GM23338 (cell line): ENCODE data around the gene CBLIF. TPM values are rescaled to one million over a fixed set of nuclear protein-coding genes. Genes with fewer than 3 reads are reported as not detected.

Source experiments
- ATAC-seq: fragments of 200-7000 bp; cut with Tn5 transposase; 3 replicates; pipeline ENCODE4 v1.9.1; 2020
- DNase-seq: peaks from one replicate; pipeline ENCODE4 v3.0.0-alpha.2; 2015; ENCODE audit warnings: low spot score
- H2AFZ ChIP-seq: fragments of 200-600 bp; sonication (generic); 2 replicates; pipeline ENCODE4 v1.8.0; 2016; ENCODE audit warnings: antibody characterized with exemption, mild to moderate bottlenecking, moderate library complexity
- H3F3A ChIP-seq: fragments of 200-600 bp; sonication (generic); replicated peaks from 2 replicates; pipeline ENCODE4 v1.8.0; 2017; ENCODE audit warnings: antibody characterized with exemption, mixed run types, low read depth
- H3K27ac ChIP-seq: fragments of 200-600 bp; sonication (generic); 2 replicates; pipeline ENCODE4 v1.6.1; 2016; ENCODE audit warnings: low read depth
- H3K27me3 ChIP-seq: fragments of 200-600 bp; sonication (generic); 2 replicates; pipeline ENCODE4 v1.8.0; 2016; ENCODE audit warnings: mild to moderate bottlenecking, mixed run types, moderate library complexity; ENCODE audit not compliant: insufficient read depth
- H3K36me3 ChIP-seq: fragments of 200-600 bp; sonication (generic); 2 replicates; pipeline ENCODE4 v1.8.0; 2016; ENCODE audit warnings: mild to moderate bottlenecking; ENCODE audit not compliant: insufficient read depth
- H3K4me1 ChIP-seq: fragments of 200-600 bp; sonication (generic); 2 replicates; pipeline ENCODE4 v1.8.0; 2016; ENCODE audit warnings: mild to moderate bottlenecking, moderate library complexity; ENCODE audit not compliant: insufficient read depth
- H3K4me2 ChIP-seq: fragments of 200-600 bp; sonication (generic); 2 replicates; pipeline ENCODE4 v1.7.1; 2017; ENCODE audit warnings: mixed run types
- H3K4me3 ChIP-seq: fragments of 200-600 bp; sonication (generic); 2 replicates; pipeline ENCODE4 v1.6.1; 2016; ENCODE audit warnings: mixed run types
- H3K79me2 ChIP-seq: fragments of 200-600 bp; sonication (generic); replicated peaks from 2 replicates; pipeline ENCODE4 v1.8.0; 2017; ENCODE audit warnings: mild to moderate bottlenecking; ENCODE audit not compliant: insufficient read depth
- H3K9me2 ChIP-seq: fragments of 200-600 bp; sonication (generic); 2 replicates; pipeline ENCODE4 v1.8.0; 2017; ENCODE audit not compliant: insufficient read depth
- H4K20me1 ChIP-seq: fragments of 200-600 bp; sonication (generic); replicated peaks from 2 replicates; pipeline ENCODE4 v1.8.0; 2017; ENCODE audit warnings: mild to moderate bottlenecking; ENCODE audit not compliant: insufficient read depth
- H3K27ac Mint-ChIP-seq: 2 replicates; pipeline ENCODE4 v1.8.0; 2020; ENCODE audit warnings: inconsistent platforms, mild to moderate bottlenecking, moderate library complexity, mixed read lengths
- H3K27me3 Mint-ChIP-seq: 3 replicates; pipeline ENCODE4 v1.8.0; 2022; ENCODE audit warnings: low read depth, mild to moderate bottlenecking, moderate library complexity, mixed read lengths, inconsistent platforms; ENCODE audit not compliant: insufficient read depth, poor library complexity
- H3K36me3 Mint-ChIP-seq: 3 replicates; pipeline ENCODE4 v1.8.0; 2021; ENCODE audit warnings: low read depth, mild to moderate bottlenecking, inconsistent platforms, moderate library complexity, mixed read lengths
- H3K4me1 Mint-ChIP-seq: 3 replicates; pipeline ENCODE4 v1.8.0; 2020; ENCODE audit warnings: mild to moderate bottlenecking, inconsistent platforms, mixed read lengths
- H3K4me3 Mint-ChIP-seq: 3 replicates; pipeline ENCODE4 v1.8.0; 2021; ENCODE audit warnings: moderate library complexity, mild to moderate bottlenecking, inconsistent platforms, mixed read lengths
- H3K9me3 Mint-ChIP-seq: 3 replicates; pipeline ENCODE4 v1.8.0; 2020; ENCODE audit warnings: moderate library complexity, mild to moderate bottlenecking, inconsistent platforms, mixed read lengths
- CREB1 ChIP-seq: fragments of 250-450 bp; sonication (Bioruptor Pico); IDR thresholded peaks from 2 replicates; pipeline ENCODE4 v1.5.0; 2020; ENCODE audit warnings: low read depth, mild to moderate bottlenecking, moderate library complexity
- CTCF ChIP-seq, 2 experiments: fragments of 200-600 bp in 1 of 2; sonication (generic) in 1 of 2; conservative IDR thresholded peaks; 2 replicates each; pipeline versions ENCODE4 v1.5.1 to v1.6.1; 2016 to 2017; ENCODE audit warnings: antibody characterized with exemption in 2 of 2, low read depth in 2 of 2, mild to moderate bottlenecking in 2 of 2, moderate library complexity in 1 of 2
- EZH2 ChIP-seq: fragments of 200-600 bp; sonication (generic); IDR thresholded peaks from one replicate; pipeline ENCODE4 v1.8.0; 2017; ENCODE audit warnings: antibody characterized with exemption, mild to moderate bottlenecking, low read depth; ENCODE audit not compliant: unreplicated experiment
- EZH2phosphoT487 ChIP-seq: fragments of 200-600 bp; sonication (generic); IDR thresholded peaks from one replicate; pipeline ENCODE4 v1.8.1; 2018; ENCODE audit warnings: antibody characterized with exemption; ENCODE audit not compliant: unreplicated experiment
- POLR2AphosphoS5 ChIP-seq: IDR thresholded peaks from 2 replicates; pipeline ENCODE4 v1.6.1; 2016; ENCODE audit warnings: antibody characterized with exemption, low read depth
- REST ChIP-seq: IDR thresholded peaks from one replicate; pipeline ENCODE4 v1.6.1; 2018; ENCODE audit warnings: antibody characterized with exemption; ENCODE audit not compliant: unreplicated experiment
- STAT1 ChIP-seq: IDR thresholded peaks from one replicate; pipeline ENCODE4 v1.6.1; 2016; ENCODE audit warnings: antibody characterized with exemption; ENCODE audit not compliant: unreplicated experiment
- ZNF114 ChIP-seq: fragments of 250-450 bp; sonication (Bioruptor Pico); IDR thresholded peaks from 2 replicates; pipeline ENCODE4 v1.5.0; 2020; ENCODE audit warnings: mild to moderate bottlenecking, moderate library complexity
- ZNF331 ChIP-seq: fragments of 250-450 bp; sonication (Bioruptor Pico); IDR thresholded peaks from 2 replicates; pipeline ENCODE4 v1.5.0; 2020; ENCODE audit warnings: low read depth, mild to moderate bottlenecking, moderate library complexity
- polyA plus RNA-seq: library from polyadenylated mRNA; unstranded; fragments of >200 nt; fragmentation: Nextera tagmentation; extraction: Ambion mirVana; gene quantifications from 2 replicates; pipeline ENCODE4 v1.2.1, GENCODE V29; 2016
- total RNA-seq: library from RNA; depleted of rRNA; stranded (reverse); fragments of >200 nt; shearing (Covaris generic); gene quantifications from 2 replicates; pipeline ENCODE4 v1.2.3, GENCODE V29; 2014

The CBLIF gene
- total and polyA plus RNA-seq, 2 experiments from 2014 or later: not detected

DNA sequence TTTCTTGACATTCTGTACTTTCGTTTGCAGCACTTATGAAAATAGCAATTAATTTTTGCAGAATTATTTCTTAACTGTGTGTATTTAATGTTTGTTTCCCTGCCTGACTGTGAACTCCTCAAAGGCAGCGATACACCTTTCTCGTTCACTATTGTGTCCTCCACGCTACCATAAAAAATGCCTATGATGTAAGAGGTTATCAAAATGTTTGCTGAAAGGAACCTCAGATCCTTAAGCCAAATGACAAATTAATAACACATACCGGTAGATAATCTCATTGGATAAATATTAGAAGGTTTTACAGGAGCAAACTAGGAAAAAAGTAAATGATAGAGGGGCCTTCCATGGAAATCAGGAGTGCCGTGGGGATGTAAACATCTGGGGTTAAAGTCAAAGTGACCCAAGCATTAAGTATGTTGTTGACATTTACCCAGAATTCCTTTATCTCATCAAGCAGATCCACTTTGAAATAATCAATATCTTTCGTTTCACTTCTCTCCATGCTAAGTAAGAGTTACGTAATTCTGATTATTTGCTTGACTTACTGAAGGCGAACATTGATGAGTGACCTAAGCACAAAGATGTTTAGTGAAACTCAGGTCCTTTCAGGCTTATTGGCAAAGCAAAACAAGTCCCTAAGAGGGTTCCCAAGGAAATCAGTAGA lies 30.7 kb upstream of the CBLIF start (continued):
- TF ChIP-seq REST: no peak
- TF ChIP-seq EZH2phosphoT487: no peak
- TF ChIP-seq POLR2AphosphoS5: no peak
- no peak for TF ChIP-seq STAT1
- no peak for TF ChIP-seq CREB1 (CRISPR knock-in tag)
- no peak for TF ChIP-seq EZH2
- no peak for TF ChIP-seq ZNF331 (CRISPR knock-in tag)
- TF ChIP-seq ZNF114 (CRISPR knock-in tag): no peak
- no peak for TF ChIP-seq CTCF (conservative IDR thresholded peaks at IDR 0.05; ENCODE audit: low read depth in 2 of 2)

- Histone ChIP-seq H4K20me1 (no peaks in the 10 kb centered on the region), H3K4me2 (no peak overlapping the region), H3K27me3 (no peaks in the 10 kb centered on the region), H2AFZ (no peak overlapping the region), H3K79me2 (no peaks in the 10 kb centered on the region), H3K9me2 (peaks cover 8% of the 10 kb centered on the region), H3K36me3 (no peaks in the 10 kb centered on the region), H3K27ac (no peak overlapping the region), H3K4me3 (no peak overlapping the region), H3K4me1 (no peaks in the 10 kb centered on the region), H3F3A (no peaks in the 10 kb centered on the region)
- ATAC-seq (no peak), DNase-seq (no peak)
- peaks cover 3% of the 10 kb centered on the region; the same call in 1 of the 3 replicates for H3K36me3 Mint-ChIP-seq
- no peak overlapping the region for H3K27ac Mint-ChIP-seq
- H3K27me3 Mint-ChIP-seq: peaks cover under 1% of the 10 kb centered on the region
- no peak overlapping the region for H3K4me3 Mint-ChIP-seq
- no peaks in the 10 kb centered on the region; the same call in 2 of the 3 replicates for H3K9me3 Mint-ChIP-seq
- peaks cover 7% of the 10 kb centered on the region; the same call in 2 of the 3 replicates for H3K4me1 Mint-ChIP-seq
- TF ChIP-seq EZH2: no peak
- TF ChIP-seq REST: no peak
Observed at GRCh38 chr11:59872076-59872475, 26.8 kb upstream of the CBLIF start.
